GF-D8 (cell line): ENCODE measurements around the gene RNU6-9.
"Not testable (repeated sequence)": the region's sequence is repeated elsewhere in the genome, so short reads cannot be mapped to it uniquely, and the experiment has no call there.

ENCODE experiments used
- DNase-seq: peaks from one replicate; lab custom pipeline; 2025; lab: John Stamatoyannopoulos, UW

RNU6-9 gene

GRCh38 chr19:892894-893689 lies at the start of gene RNU6-9, which contains the start of gene MED16:
RNU6-9 (plus strand) TSS chr19:893484.
MED16 (minus strand) TSS chr19:893187; CDS start chr19:891131, 2,056 bp downstream.
- peak; percentile 66 for DNase-seq

GRCh38 chr19:843836-844545 lies 49.3 kb upstream of the RNU6-9 start:
- DNase-seq, result no peak

- no peak for DNase-seq
These were observed 48.7 kb upstream of the RNU6-9 start for GRCh38 chr19:844546-844971.

GRCh38 chr19:845707-846521 lies 47.4 kb upstream of the RNU6-9 start:
- DNase-seq, result no peak

DNA sequence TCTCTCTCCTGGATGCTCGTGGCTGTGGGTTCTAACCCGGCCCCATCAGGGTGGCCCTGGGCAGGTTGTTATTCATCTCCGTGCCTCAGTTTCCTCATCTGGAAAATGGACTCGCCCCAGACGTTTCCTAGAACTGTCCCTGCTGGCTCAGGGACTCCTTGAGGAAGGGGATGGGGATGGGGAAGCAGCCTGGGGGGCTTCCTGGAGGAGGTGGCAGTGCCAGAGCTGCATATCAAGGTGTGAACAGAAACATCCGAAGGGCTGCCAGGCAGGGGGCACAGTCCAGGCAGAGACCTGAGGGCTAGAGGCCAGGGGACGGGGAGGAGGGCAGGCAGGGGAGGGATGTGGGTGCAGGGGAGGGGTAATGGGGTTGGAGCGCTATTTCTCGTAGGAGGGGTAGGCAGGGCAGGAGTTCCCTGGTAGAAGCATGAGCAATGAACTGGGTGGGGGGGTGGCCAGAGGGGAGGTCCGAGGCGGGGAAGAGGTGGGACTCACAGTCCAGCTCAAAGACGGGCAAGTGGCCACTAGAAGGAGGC lies 44.8 kb upstream of the RNU6-9 start:
- DNase-seq, result peak; percentile 83

DNA sequence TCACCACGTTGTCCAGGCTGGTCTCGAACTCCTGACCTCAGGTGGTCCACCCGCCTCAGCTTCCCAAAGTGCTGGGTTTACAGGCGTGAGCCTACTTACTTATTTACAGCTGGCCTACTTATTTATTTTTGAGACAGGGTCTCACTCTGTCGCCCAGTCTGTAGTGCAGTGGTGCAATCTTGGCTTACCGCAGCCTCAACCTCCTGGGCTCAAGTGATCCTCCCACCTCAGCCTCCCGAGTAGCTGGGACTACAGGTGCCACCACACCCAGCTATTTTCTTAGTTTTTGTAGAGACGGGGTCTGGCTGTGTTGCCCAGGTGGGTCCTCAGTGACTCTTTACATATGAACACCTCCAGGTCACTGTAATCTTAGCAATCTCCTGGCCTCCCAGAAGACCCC lies 44.1 kb upstream of the RNU6-9 start:
- DNase-seq, result not testable (repeated sequence)

DNA sequence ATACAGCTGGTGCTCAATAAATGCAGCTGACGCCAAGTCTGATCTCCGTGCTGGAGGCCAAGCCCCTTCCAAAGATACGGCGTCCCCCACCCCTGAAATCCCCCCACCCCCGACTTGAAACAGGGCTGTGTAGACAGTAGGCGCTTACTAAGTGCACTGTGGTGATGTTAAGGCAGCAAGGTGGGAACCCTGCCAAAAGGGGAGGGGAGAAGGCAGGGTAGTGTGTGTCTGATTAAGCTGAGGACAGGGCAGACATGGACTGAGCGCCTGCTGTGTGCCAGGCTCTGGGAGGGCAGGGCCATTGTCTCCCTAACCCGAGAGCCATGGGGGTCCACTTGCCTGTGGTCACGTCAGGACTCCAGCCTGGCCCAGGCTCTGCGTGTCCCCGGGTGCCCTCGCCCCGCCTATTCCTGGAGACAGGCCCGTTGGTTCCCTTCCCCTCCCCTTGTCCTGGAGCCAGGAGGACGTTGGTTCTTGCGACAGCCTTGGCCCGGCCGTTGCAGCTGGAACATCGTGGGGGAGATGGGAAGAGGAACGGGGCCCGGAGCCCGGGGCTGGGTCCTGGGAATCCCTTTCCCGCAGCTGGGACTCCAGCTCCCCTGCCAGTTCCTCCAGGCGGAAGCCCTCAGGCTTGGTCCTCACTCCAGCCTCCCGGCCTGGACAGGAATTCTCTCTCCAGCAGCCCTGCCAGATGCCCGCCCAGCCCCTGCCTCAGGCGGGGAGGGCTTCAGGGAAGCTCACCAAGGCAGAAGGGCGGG lies 42.9 kb upstream of the RNU6-9 start:
- DNase-seq, result peak; percentile 60

DNA sequence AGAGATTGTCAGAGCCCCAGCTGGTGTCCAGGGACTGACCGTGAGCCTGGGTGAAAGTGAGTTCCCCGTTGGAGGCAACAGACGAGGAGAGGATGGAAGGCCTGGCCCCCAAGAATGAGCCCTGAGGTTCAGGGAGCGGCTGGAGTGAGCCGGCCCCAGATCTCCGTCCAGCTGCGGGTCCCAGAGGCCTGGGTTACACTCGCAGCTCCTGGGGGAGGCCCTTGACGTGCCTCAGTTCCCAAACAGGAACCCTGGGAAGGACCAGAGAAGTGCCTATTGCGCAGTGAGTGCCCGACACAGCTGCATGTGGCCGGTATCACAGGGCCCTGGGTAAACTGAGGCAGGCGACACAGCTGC lies 42.3 kb upstream of the RNU6-9 start:
- no peak for DNase-seq

DNA sequence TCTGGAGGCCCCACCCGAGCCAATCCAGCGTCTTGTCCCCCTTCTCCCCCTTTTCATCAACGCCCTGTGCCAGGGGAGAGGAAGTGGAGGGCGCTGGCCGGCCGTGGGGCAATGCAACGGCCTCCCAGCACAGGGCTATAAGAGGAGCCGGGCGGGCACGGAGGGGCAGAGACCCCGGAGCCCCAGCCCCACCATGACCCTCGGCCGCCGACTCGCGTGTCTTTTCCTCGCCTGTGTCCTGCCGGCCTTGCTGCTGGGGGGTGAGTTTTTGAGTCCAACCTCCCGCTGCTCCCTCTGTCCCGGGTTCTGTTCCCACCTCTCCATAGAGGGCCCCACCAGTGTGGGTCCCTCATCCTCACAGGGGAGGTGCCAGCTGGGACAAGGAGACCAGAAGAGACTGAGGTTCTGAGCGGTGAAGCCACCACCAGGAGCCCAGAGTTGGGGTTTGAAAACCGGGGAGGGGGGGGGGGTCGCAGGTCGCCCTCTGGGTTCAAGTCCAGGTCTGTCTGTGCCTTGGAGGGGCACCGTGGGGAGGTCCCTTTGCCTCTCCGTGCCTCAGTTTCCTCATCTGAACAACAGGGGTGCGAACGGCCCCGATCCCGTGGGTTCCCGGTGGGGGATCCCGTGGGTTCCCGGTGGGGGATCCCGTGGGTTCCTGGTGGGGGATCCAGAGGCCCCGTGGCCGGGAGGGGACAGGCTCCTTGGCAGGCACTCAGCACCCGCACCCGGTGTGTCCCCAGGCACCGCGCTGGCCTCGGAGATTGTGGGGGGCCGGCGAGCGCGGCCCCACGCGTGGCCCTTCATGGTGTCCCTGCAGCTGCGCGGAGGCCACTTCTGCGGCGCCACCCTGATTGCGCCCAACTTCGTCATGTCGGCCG lies 40.9 kb upstream of the RNU6-9 start, which contains the start of gene ELANE:
TSS of gene ELANE (plus strand) at position 168 of the 878 bp plus-strand sequence. CDS start at position 194, 26 bp downstream.
- DNase-seq, result no peak

GRCh38 chr19:853014-853585 lies 40.2 kb upstream of the RNU6-9 start:
- no peak for DNase-seq

- not testable (repeated sequence) for DNase-seq
These were observed 39.6 kb upstream of the RNU6-9 start for GRCh38 chr19:853614-854220.

- no peak for DNase-seq
These were observed 38.7 kb upstream of the RNU6-9 start for GRCh38 chr19:854549-854948.

GRCh38 chr19:855142-855541 lies 38.1 kb upstream of the RNU6-9 start:
- no peak for DNase-seq

DNA sequence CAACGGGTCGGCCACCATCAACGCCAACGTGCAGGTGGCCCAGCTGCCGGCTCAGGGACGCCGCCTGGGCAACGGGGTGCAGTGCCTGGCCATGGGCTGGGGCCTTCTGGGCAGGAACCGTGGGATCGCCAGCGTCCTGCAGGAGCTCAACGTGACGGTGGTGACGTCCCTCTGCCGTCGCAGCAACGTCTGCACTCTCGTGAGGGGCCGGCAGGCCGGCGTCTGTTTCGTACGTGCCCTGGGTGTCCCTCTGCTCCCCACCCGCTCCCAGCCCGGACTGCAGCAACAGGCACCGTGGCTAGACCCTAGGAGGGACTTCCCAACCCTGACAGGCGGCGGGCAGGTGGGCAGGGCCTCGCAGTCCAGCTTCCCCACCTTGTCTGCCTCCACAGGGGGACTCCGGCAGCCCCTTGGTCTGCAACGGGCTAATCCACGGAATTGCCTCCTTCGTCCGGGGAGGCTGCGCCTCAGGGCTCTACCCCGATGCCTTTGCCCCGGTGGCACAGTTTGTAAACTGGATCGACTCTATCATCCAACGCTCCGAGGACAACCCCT lies 37.6 kb upstream of the RNU6-9 start:
- DNase-seq, result no peak

DNA sequence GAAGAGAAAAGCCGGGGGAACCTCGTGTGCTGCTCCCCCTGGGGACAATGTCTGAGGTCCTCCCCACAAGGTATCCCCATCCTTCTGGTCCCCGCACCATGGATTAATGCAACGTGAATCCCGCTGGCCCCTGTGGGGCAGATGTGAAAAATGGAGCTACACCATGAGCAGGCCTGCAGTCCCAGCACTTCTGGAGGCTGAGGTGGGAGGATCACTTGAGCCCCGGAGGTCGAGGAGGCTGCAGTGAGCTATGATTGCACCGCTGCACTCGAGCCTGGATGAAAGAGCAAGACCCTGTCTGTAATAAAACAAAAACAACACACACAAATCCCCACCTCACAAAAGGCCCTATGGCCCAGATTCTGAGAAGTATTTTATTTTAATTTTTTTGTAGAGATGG lies 35.0 kb upstream of the RNU6-9 start:
- no peak for DNase-seq

DNA sequence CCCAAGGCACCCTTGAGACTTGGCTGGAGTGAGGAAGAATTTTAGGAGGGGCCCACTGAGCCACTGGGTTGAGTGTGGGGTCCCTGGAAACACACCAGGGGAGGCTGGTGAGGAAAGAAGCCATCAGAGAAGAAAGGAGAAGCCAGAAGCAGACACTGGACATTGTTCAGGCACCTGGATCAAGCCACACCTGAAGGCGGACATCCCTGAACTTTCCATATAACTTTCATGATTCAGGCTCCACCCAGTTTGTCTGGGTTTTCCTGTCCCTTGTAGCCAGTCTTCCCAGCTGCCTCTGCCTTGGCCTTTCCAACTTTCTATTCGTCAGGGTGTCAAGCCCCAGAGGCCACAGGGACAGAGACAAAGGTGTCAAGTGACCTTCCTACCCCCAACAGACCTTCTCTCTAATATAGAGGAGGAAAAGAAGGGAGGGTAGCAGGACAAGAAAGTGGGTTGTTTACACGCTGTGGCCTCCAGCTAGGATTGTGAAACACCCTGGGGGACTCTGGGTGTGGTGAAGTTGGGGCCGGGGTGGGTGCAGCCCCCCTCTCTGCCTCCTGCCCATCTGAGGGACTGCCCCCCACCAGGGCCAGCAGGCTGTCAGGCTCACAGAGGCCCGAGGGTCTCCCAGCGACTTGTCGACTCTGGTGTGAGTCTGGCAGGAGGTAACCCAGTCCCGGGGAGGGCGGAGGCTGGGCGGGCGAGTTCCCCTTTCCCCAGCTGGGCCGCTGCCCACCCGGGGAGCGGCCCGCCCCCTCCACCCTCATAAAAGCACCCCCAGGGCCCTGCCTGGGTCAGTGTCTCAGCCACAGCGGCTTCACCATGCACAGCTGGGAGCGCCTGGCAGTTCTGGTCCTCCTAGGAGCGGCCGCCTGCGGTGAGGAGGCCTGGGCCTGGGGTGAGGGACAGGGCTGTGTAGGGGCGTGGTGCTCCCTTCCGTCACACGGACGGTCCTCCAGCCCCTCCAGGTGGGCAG lies 34.1 kb upstream of the RNU6-9 start, which contains the start of gene CFD:
TSS of gene CFD (plus strand) at position 797 of the 976 bp plus-strand sequence. CDS start at position 823, 26 bp downstream.
- peak; percentile 78 for DNase-seq

- DNase-seq, result no peak
These were observed 32.0 kb upstream of the RNU6-9 start for GRCh38 chr19:861141-861755.
